HepG2 (cell line): ENCODE results near the gene RABEPK. TPM values are rescaled to one million over a fixed set of nuclear protein-coding genes. Genes with fewer than 3 reads are reported as not detected.

Source experiments
- CENPT ChIP-seq: sonication (generic); formaldehyde crosslinking; IDR thresholded peaks from 2 replicates; pipeline ENCODE4 v1.8.0; 2022; ENCODE audit warnings: low read depth, mild to moderate bottlenecking, moderate library complexity, missing genetic modification reagents
- ELF3 ChIP-seq: IDR thresholded peaks from 2 replicates; pipeline ENCODE4 v1.6.1; 2016; ENCODE audit warnings: missing genetic modification reagents, missing compliant biosample characterization
- ISX ChIP-seq: sonication (generic); formaldehyde crosslinking; conservative IDR thresholded peaks from 2 replicates; pipeline ENCODE4 v1.5.0; 2020; ENCODE audit warnings: missing genetic modification reagents
- PAWR ChIP-seq: sonication (generic); formaldehyde crosslinking; IDR thresholded peaks from 2 replicates; pipeline ENCODE4 v1.4.0; 2020; ENCODE audit warnings: missing genetic modification reagents, mild to moderate bottlenecking, borderline replicate concordance
- RERE ChIP-seq: IDR thresholded peaks from 2 replicates; pipeline ENCODE4 v1.6.1; 2016; ENCODE audit warnings: low read depth, missing genetic modification reagents, missing compliant biosample characterization
- SKI ChIP-seq: fragments of 450-650 bp; IDR thresholded peaks from one replicate; pipeline ENCODE4 v1.6.1; 2018; ENCODE audit warnings: mild to moderate bottlenecking; ENCODE audit not compliant: partially characterized antibody
- SNAPC2 ChIP-seq: sonication (generic); formaldehyde crosslinking; IDR thresholded peaks from 2 replicates; pipeline ENCODE4 v1.8.1; 2022; ENCODE audit warnings: mild to moderate bottlenecking, missing genetic modification reagents
- SP1 ChIP-seq, 2 experiments: fragments of 450-650 bp in 1 of 2; sonication (generic) in 1 of 2; formaldehyde crosslinking in 1 of 2; IDR thresholded peaks; 2 replicates each; pipeline versions ENCODE4 v1.4.0 to v1.6.1; 2016 to 2020; ENCODE audit warnings: missing genetic modification reagents in 1 of 2
- ZBTB40 ChIP-seq, 2 experiments: fragments of 450-650 bp in 1 of 2; sonication (generic) in 1 of 2; formaldehyde crosslinking in 1 of 2; IDR thresholded peaks; 2 replicates each; pipeline versions ENCODE4 v1.6.1 to v1.8.0; 2016 to 2022; ENCODE audit warnings: antibody characterized with exemption in 1 of 2, mild to moderate bottlenecking in 1 of 2, missing genetic modification reagents in 1 of 2
- ZNF597 ChIP-seq: sonication (generic); formaldehyde crosslinking; IDR thresholded peaks from 2 replicates; pipeline ENCODE4 v1.5.0; 2020; ENCODE audit warnings: missing genetic modification reagents
- ZSCAN12 ChIP-seq: sonication (generic); formaldehyde crosslinking; IDR thresholded peaks from 2 replicates; pipeline ENCODE4 v1.9.0; 2021; ENCODE audit warnings: mild to moderate bottlenecking, missing genetic modification reagents
- ZSCAN21 ChIP-seq: sonication (generic); formaldehyde crosslinking; IDR thresholded peaks from 2 replicates; pipeline ENCODE4 v1.8.0; 2022; ENCODE audit warnings: mild to moderate bottlenecking, missing genetic modification reagents, moderate library complexity, borderline replicate concordance
- polyA plus RNA-seq, 8 experiments: library from polyadenylated mRNA; depleted of rRNA in 3 of 8; stranded (reverse) in 7 of 8; unstranded in 1 of 8; fragments of >200 nt; fragmentation: Illumina TruSeq in 4 of 8; extraction: Trizol in 4 of 8; gene quantifications; 2 replicates each; pipeline versions ENCODE4 v1.2.1 to v1.2.3, GENCODE V29; 2011 to 2016; ENCODE audit warnings: low read depth in 4 of 8, missing spikeins in 1 of 8, mixed read lengths in 1 of 8; ENCODE audit not compliant: insufficient read depth in 1 of 8
- total RNA-seq, 5 experiments: library from RNA; depleted of rRNA; stranded (reverse); fragments of >200 nt; fragmentation: Illumina TruSeq; extraction: Trizol; gene quantifications; 2 replicates each; pipeline ENCODE4 v1.2.3, GENCODE V29; 2016; ENCODE audit warnings: low read depth in 1 of 5

RABEPK gene
- total and polyA plus RNA-seq, 2 of the 13 experiments (the other 11 are each of a cell fraction or from before 2014, with no cell fraction given): 75.5 to 90.0 TPM

- TF ChIP-seq RERE (CRISPR knock-in tag) (no peak), SKI (peak; percentile 8), ISX (CRISPR knock-in tag) (no peak), ZBTB40 (IDR thresholded peaks at IDR 0.05) (peak; percentile 16; the same call in 1 of the 2 replicates), ZBTB40 (CRISPR knock-in tag; IDR thresholded peaks at IDR 0.05) (no peak; the same call in 1 of the 2 replicates), ZNF597 (CRISPR knock-in tag) (no peak), SP1 (IDR thresholded peaks at IDR 0.05) (no peak), SP1 (CRISPR knock-in tag; IDR thresholded peaks at IDR 0.05) (no peak), ZSCAN21 (no peak), ELF3 (CRISPR knock-in tag) (peak; percentile 97), PAWR (CRISPR knock-in tag) (0 out of 2 replicates have a peak, but pooled peaks have one; percentile 75), ZSCAN12 (CRISPR knock-in tag) (no peak), SNAPC2 (0 out of 2 replicates have a peak, but pooled peaks have one; percentile 63), CENPT (CRISPR knock-in tag) (no peak; the same call in 1 of the 2 replicates)
Observed at GRCh38 chr9:125261501-125262293, 61.4 kb downstream of the RABEPK start, which contains the start of gene GAPVD1 (continued).
